AG09309 (cell line): ENCODE measurements around the gene TRAPPC5.

ENCODE experiments used
- DNase-seq: peaks from one replicate; pipeline ENCODE4 v3.0.0-alpha.2; 2010; ENCODE audit warnings: low read depth
- H3K4me3 ChIP-seq: 2 replicates; pipeline ENCODE4 v1.5.1; 2011; ENCODE audit warnings: mild to moderate bottlenecking, low read depth, low read length, moderate library complexity; ENCODE audit not compliant: control insufficient read depth
- CTCF ChIP-seq: IDR thresholded peaks from 2 replicates; pipeline ENCODE4 v1.5.1; 2011; ENCODE audit warnings: mild to moderate bottlenecking, low read depth, low read length, inconsistent platforms; ENCODE audit not compliant: insufficient read depth, control insufficient read depth; ENCODE audit errors: missing control alignments

Gene TRAPPC5

GRCh38 chr19:7663706-7664105 is 16.9 kb upstream of the TRAPPC5 start:
- no peak for DNase-seq
- no peak overlapping the region for H3K4me3 ChIP-seq
- TF ChIP-seq CTCF, result no peak

DNA sequence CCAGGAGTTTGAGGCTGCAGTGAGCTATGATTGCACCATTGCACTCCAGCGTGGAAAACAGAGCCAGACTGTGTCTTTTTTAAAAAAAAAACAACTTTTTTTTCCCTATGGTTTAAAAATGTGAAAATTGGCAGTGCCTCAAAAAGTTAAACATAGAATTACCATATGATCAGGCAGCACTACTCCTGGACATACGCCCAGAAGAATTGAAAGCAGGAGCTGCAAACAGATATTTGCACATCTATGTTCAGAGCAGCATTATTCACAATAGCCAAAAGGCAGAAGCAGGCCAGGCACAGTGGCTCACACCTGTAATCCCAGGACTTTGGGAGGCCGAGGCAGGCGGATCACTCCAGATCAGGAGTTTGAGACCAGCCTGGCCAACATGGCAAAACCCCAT is 15.6 kb upstream of the TRAPPC5 start:
- H3K4me3 ChIP-seq, result no peak overlapping the region
- no peak for DNase-seq
- TF ChIP-seq CTCF, result no peak

- no peak for DNase-seq
- TF ChIP-seq CTCF, result no peak
- no peak within 1 kb of the TSS for H3K4me3 ChIP-seq
Observed at GRCh38 chr19:7668842-7669241, 11.8 kb upstream of the TRAPPC5 start, which contains the start of gene RETN. TSS of gene RETN (plus strand) at chr19:7669049. CDS start at chr19:7669327, 278 bp downstream.

GRCh38 chr19:7669641-7670040 is 11.0 kb upstream of the TRAPPC5 start:
- no peak overlapping the region for H3K4me3 ChIP-seq
- DNase-seq, result no peak
- TF ChIP-seq CTCF, result no peak

- TF ChIP-seq CTCF, result no peak
- no peak for DNase-seq
- no peak overlapping the region for H3K4me3 ChIP-seq
Observed at GRCh38 chr19:7670150-7670783, 10.4 kb upstream of the TRAPPC5 start.

GRCh38 chr19:7670790-7671189 is 9.8 kb upstream of the TRAPPC5 start:
- TF ChIP-seq CTCF, result no peak
- no peak for DNase-seq
- no peak overlapping the region for H3K4me3 ChIP-seq
